ENCODE data around the gene TTLL12. TPM values are rescaled to one million over a fixed set of nuclear protein-coding genes. Genes with fewer than 3 reads are reported as not detected.

TTLL12 gene
- total RNA-seq, 4 donors from 2014 or later = 65.9 to 85.5 (median 72.8) TPM

GRCh38 chr22:43218786-43219185 is 31.9 kb upstream of the TTLL12 start:
- 88 to 92% methylated on average over 1 of the region's 1 CpG for WGBS, 2 donors
- H3K4me3 ChIP-seq (ENCODE audit: low read depth, poor library complexity, severe bottlenecking) = no peak overlapping the region
- intact Hi-C loops (cut with DNase I; ENCODE audit: low total_unique reads) = no loop called here
- TF ChIP-seq POLR2A (IDR thresholded peaks at IDR 0.05) (no peak), CTCF (IDR thresholded peaks at IDR 0.05) (no peak)
- no peak for DNase-seq (ENCODE audit: low spot score in 2 of 2)

- WGBS, 2 donors = 84 to 85% methylated on average over 30 to 31 of the region's 32 CpGs
These were observed 30.5 kb upstream of the TTLL12 start for GRCh38 chr22:43217285-43218030.

GRCh38 chr22:43216738-43217137 is 29.8 kb upstream of the TTLL12 start:
- no peak overlapping the region for H3K4me3 ChIP-seq (ENCODE audit: low read depth, poor library complexity, severe bottlenecking)
- intact Hi-C loops (cut with DNase I; ENCODE audit: low total_unique reads) = no loop called here
- DNase-seq (ENCODE audit: low spot score in 2 of 2) = no peak
- WGBS, 2 donors = 69 to 92% methylated on average over 5 to 6 of the region's 6 CpGs
- TF ChIP-seq CTCF (IDR thresholded peaks at IDR 0.05) (no peak), POLR2A (IDR thresholded peaks at IDR 0.05) (no peak)

More at GRCh38 chr22:43217285-43218030, 30.5 kb upstream of the TTLL12 start:
- no peak for DNase-seq (ENCODE audit: low spot score in 2 of 2)
- H3K4me3 ChIP-seq (ENCODE audit: low read depth, poor library complexity, severe bottlenecking) = no peak overlapping the region
- intact Hi-C loops (cut with DNase I; ENCODE audit: low total_unique reads) = no loop called here
- TF ChIP-seq CTCF (IDR thresholded peaks at IDR 0.05) (no peak), POLR2A (IDR thresholded peaks at IDR 0.05) (no peak)

- intact Hi-C loops (cut with DNase I; ENCODE audit: low total_unique reads) = no loop called here
- DNase-seq (ENCODE audit: low spot score in 2 of 2) = no peak
- no peak overlapping the region for H3K4me3 ChIP-seq (ENCODE audit: low read depth, poor library complexity, severe bottlenecking)
- WGBS, 2 donors = 74 to 80% methylated on average over 11 to 12 of the region's 12 CpGs
- TF ChIP-seq POLR2A (IDR thresholded peaks at IDR 0.05) = no peak
- TF ChIP-seq CTCF (IDR thresholded peaks at IDR 0.05) = no peak
These were observed 27.0 kb upstream of the TTLL12 start for GRCh38 chr22:43213962-43214361.

- no peak for DNase-seq (ENCODE audit: low spot score in 2 of 2)
- TF ChIP-seq CTCF (IDR thresholded peaks at IDR 0.05) (no peak), POLR2A (IDR thresholded peaks at IDR 0.05) (no peak)
- 29 to 42% methylated on average over 8 of the region's 8 CpGs for WGBS, 2 donors
- intact Hi-C loops (cut with DNase I; ENCODE audit: low total_unique reads) = no loop called here
- no peak overlapping the region for H3K4me3 ChIP-seq (ENCODE audit: low read depth, poor library complexity, severe bottlenecking)
These were observed 26.1 kb upstream of the TTLL12 start for GRCh38 chr22:43213051-43213450.

Data from lower leg skin (tissue), 4 donors.